ENCODE results near the gene MS4A18.
A peak's percentile ranks its signal among the peaks of the same experiment; 100 is the strongest.

MS4A18 gene

GRCh38 chr11:60765355-60765754, 40.8 kb downstream of the MS4A18 start:
- no peak for DNase-seq (ENCODE audit: low read depth in 2 of 3, low spot score in 2 of 3)

GRCh38 chr11:60766547-60766946, 42.0 kb downstream of the MS4A18 start:
- no peak for DNase-seq (ENCODE audit: low read depth in 2 of 3, low spot score in 2 of 3)

GRCh38 chr11:60767388-60767811, 42.9 kb downstream of the MS4A18 start:
- peak in 1 of 3 experiments; percentile 11 for DNase-seq (ENCODE audit: low read depth in 2 of 3, low spot score in 2 of 3)

GRCh38 chr11:60768202-60768601, 43.7 kb downstream of the MS4A18 start:
- no peak for DNase-seq (ENCODE audit: low read depth in 2 of 3, low spot score in 2 of 3)

GRCh38 chr11:60769273-60769672, 44.8 kb downstream of the MS4A18 start:
- no peak for DNase-seq (ENCODE audit: low read depth in 2 of 3, low spot score in 2 of 3)

- no peak for DNase-seq (ENCODE audit: low read depth in 2 of 3, low spot score in 2 of 3)
Measured at GRCh38 chr11:60769811-60770210, 45.3 kb downstream of the MS4A18 start.

GRCh38 chr11:60771146-60771545, 46.6 kb downstream of the MS4A18 start:
- no peak for DNase-seq (ENCODE audit: low read depth in 2 of 3, low spot score in 2 of 3)

- no peak for DNase-seq (ENCODE audit: low read depth in 2 of 3, low spot score in 2 of 3)
Measured at GRCh38 chr11:60771879-60772525, 47.5 kb downstream of the MS4A18 start.

GRCh38 chr11:60772666-60773065, 48.1 kb downstream of the MS4A18 start:
- no peak for DNase-seq (ENCODE audit: low read depth in 2 of 3, low spot score in 2 of 3)

GRCh38 chr11:60774726-60775125, 50.2 kb downstream of the MS4A18 start:
- DNase-seq (ENCODE audit: low read depth in 2 of 3, low spot score in 2 of 3), result no peak

GRCh38 chr11:60775420-60775961, 51.0 kb downstream of the MS4A18 start:
- DNase-seq (ENCODE audit: low read depth in 2 of 3, low spot score in 2 of 3), result peak; percentile 51 to 85 (median 55)

- no peak for DNase-seq (ENCODE audit: low read depth in 2 of 3, low spot score in 2 of 3)
Measured at GRCh38 chr11:60776167-60776566, 51.6 kb downstream of the MS4A18 start.

- DNase-seq (ENCODE audit: low read depth in 2 of 3, low spot score in 2 of 3), result no peak
Measured at GRCh38 chr11:60777106-60777505, 52.6 kb downstream of the MS4A18 start.

GRCh38 chr11:60777572-60777971, 53.1 kb downstream of the MS4A18 start:
- no peak for DNase-seq (ENCODE audit: low read depth in 2 of 3, low spot score in 2 of 3)

GRCh38 chr11:60780065-60780464, 55.5 kb downstream of the MS4A18 start:
- no peak for DNase-seq (ENCODE audit: low read depth in 2 of 3, low spot score in 2 of 3)

- DNase-seq (ENCODE audit: low read depth in 2 of 3, low spot score in 2 of 3), result no peak
Measured at GRCh38 chr11:60780774-60781173, 56.3 kb downstream of the MS4A18 start.

- no peak for DNase-seq (ENCODE audit: low read depth in 2 of 3, low spot score in 2 of 3)
Measured at GRCh38 chr11:60781286-60781980, 56.9 kb downstream of the MS4A18 start.

- DNase-seq (ENCODE audit: low read depth in 2 of 3, low spot score in 2 of 3), result no peak
Measured at GRCh38 chr11:60781981-60782316, 57.4 kb downstream of the MS4A18 start.

GRCh38 chr11:60782393-60783140, 58.0 kb downstream of the MS4A18 start:
- no peak for DNase-seq (ENCODE audit: low read depth in 2 of 3, low spot score in 2 of 3)

- DNase-seq (ENCODE audit: low read depth in 2 of 3, low spot score in 2 of 3), result no peak
Measured at GRCh38 chr11:60783141-60783484, 58.6 kb downstream of the MS4A18 start.

- no peak for DNase-seq (ENCODE audit: low read depth in 2 of 3, low spot score in 2 of 3)
Measured at GRCh38 chr11:60783911-60784310, 59.4 kb downstream of the MS4A18 start.

- no peak for DNase-seq (ENCODE audit: low read depth in 2 of 3, low spot score in 2 of 3)
Measured at GRCh38 chr11:60785136-60785535, 60.6 kb downstream of the MS4A18 start, which contains the start of gene MS4A10. Gene MS4A10 (plus strand): TSS chr11:60785333. CDS start chr11:60790336, 5,003 bp downstream.

Measured in activated CD8-positive, alpha-beta memory T cell treated with anti-CD3 and anti-CD28 coated beads for 48 hours (primary cell).